ENCODE measurements around the gene MRPL14. TPM values are rescaled to one million over a fixed set of nuclear protein-coding genes. Genes with fewer than 3 reads are reported as not detected.
"Not testable (repeated sequence)": the region's sequence is repeated elsewhere in the genome, so short reads cannot be mapped to it uniquely, and the experiment has no call there.

The MRPL14 gene
- total and polyA plus RNA-seq, 3 donors from 2014 or later = 47.6 to 86.5 (median 53.5) TPM

DNA sequence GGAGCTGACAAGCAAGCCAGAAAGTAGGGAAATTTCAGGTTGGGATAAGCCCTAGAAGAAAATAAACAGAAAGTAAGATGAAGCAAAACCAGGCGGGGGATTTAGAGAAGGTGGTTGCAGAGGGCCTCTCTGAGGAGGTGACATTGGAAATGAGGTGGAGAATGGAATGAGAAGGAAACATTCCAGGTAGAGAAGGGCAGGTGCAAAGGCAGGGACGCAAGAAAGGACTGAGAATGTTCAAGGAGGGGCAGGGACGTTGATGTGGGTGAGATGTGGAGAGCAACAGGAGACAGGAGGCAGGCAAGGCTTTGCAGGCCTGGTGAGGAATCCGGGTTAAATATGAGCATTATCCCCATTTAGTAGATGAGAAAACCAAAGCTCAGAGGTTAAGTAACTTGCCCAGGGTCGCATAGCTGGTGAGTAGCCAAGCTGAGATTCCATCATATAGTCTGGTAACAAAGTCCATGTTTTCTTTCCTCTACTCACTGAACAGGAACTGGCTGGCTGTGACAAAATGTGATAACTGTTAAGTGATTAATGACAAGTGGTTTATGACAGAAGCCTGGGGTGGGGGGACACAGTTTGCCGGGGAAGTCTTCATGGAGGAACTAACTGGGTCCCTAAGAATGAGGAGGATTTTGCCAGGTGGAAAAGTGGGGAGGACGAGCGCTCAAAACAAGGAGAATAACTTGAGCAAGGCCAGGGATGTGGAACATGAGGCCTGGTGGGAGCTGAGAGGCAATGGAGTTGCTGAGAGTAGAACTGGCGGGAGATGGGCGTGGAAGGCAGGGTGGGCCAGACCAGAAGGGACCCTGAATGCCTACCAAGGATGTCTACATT is 32.6 kb downstream of the MRPL14 start:
- no peaks in the 10 kb centered on the region for H3K36me3 ChIP-seq (ENCODE audit: low read depth, missing control alignments)
- H3K9me3 ChIP-seq = no peaks in the 10 kb centered on the region
- H3K4me3 ChIP-seq = no peak overlapping the region
- 84 to 86% methylated on average over 10 of the region's 10 CpGs for WGBS, 2 donors
- TF ChIP-seq, protein P1, sequence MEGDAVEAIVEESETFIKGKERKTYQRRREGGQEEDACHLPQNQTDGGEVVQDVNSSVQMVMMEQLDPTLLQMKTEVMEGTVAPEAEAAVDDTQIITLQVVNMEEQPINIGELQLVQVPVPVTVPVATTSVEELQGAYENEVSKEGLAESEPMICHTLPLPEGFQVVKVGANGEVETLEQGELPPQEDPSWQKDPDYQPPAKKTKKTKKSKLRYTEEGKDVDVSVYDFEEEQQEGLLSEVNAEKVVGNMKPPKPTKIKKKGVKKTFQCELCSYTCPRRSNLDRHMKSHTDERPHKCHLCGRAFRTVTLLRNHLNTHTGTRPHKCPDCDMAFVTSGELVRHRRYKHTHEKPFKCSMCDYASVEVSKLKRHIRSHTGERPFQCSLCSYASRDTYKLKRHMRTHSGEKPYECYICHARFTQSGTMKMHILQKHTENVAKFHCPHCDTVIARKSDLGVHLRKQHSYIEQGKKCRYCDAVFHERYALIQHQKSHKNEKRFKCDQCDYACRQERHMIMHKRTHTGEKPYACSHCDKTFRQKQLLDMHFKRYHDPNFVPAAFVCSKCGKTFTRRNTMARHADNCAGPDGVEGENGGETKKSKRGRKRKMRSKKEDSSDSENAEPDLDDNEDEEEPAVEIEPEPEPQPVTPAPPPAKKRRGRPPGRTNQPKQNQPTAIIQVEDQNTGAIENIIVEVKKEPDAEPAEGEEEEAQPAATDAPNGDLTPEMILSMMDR (IDR thresholded peaks at IDR 0.05) = no peak
- no peak for TF ChIP-seq POLR2A (IDR thresholded peaks at IDR 0.05)
- no peaks in the 10 kb centered on the region for H3K27me3 ChIP-seq
- no peaks in the 10 kb centered on the region for H3K4me1 ChIP-seq
- intact Hi-C loops (cut with DNase I; ENCODE audit: low total_unique reads) = loop anchor here (5.0 kb wide), 1 partner anchor 58 kb away; no protein-coding TSS in a partner anchor
- DNase-seq = no peak
- H3K27ac ChIP-seq = no peak overlapping the region

DNA sequence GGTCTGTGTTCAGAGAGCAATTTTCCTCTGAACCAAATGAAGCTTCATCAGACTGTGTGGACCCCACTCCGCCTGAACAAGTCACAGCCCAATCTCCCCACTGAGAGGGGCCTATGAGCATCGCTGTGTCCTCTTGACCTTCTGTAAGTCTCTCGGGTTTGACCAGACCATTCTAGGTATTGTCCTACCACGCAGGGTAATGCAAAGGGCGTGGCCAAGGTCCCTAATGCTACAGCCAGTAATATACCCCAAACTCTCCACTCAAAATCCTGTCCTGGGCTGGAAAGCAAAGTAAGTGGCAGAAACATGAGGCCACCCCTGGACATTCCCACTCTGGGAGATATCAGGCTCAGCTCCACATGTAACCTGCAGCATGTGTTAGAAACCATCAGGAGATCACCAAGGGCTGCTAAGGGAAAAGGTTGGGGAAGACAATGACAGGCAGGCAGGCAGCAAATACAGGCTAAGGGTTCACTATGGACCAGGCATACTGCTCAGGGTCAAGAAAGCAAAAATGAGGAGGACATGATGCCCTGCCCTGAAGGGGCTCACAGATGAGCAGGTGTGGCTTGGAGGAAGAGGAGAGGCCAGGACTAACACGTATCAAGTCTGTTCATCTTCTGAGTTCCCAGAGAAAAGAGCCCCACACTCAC is 33.4 kb downstream of the MRPL14 start:
- Histone ChIP-seq H3K4me3 (no peak overlapping the region), H3K4me1 (no peaks in the 10 kb centered on the region), H3K27me3 (no peaks in the 10 kb centered on the region), H3K9me3 (no peaks in the 10 kb centered on the region), H3K36me3 (ENCODE audit: low read depth, missing control alignments) (no peaks in the 10 kb centered on the region), H3K27ac (no peak overlapping the region)
- no peak for DNase-seq
- TF ChIP-seq POLR2A (IDR thresholded peaks at IDR 0.05) = no peak
- TF ChIP-seq, protein P1 (IDR thresholded peaks at IDR 0.05) = no peak
- intact Hi-C loops (cut with DNase I; ENCODE audit: low total_unique reads) = loop anchor here (5.0 kb wide), 1 partner anchor 58 kb away; no protein-coding TSS in a partner anchor
- 86 to 91% methylated on average over 6 of the region's 6 CpGs for WGBS, 2 donors

DNA sequence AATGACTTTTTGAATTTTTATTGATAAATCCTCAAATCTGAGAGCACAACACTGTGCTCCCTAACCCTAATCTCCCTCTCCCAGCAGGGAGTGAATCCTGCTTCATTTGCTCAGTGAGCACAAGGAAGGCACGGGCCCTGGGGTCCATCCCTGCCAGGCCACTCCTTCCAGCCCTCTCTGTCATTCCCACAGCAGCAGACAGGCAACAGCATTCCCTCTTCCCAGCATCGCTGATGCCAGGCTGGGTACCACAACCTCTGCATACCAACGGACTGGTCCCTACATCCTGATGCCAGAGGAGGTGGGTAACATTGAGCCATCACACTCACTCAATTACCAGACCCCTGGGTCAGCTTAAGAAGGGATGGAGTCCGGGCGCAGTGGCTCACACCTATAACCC is 34.2 kb downstream of the MRPL14 start:
- TF ChIP-seq, protein P1 (IDR thresholded peaks at IDR 0.05) = no peak
- no peak for TF ChIP-seq POLR2A (IDR thresholded peaks at IDR 0.05)
- DNase-seq = no peak
- H3K4me1 ChIP-seq = no peaks in the 10 kb centered on the region
- WGBS, 2 donors = 85 to 90% methylated on average over 3 to 5 of the region's 5 CpGs
- H3K9me3 ChIP-seq = no peaks in the 10 kb centered on the region
- H3K4me3 ChIP-seq = no peak overlapping the region
- no peaks in the 10 kb centered on the region for H3K27me3 ChIP-seq
- no peak overlapping the region for H3K27ac ChIP-seq
- H3K36me3 ChIP-seq (ENCODE audit: low read depth, missing control alignments) = no peaks in the 10 kb centered on the region
- intact Hi-C loops (cut with DNase I; ENCODE audit: low total_unique reads) = loop anchor here (5.0 kb wide), 1 partner anchor 59 kb away; no protein-coding TSS in a partner anchor

DNA sequence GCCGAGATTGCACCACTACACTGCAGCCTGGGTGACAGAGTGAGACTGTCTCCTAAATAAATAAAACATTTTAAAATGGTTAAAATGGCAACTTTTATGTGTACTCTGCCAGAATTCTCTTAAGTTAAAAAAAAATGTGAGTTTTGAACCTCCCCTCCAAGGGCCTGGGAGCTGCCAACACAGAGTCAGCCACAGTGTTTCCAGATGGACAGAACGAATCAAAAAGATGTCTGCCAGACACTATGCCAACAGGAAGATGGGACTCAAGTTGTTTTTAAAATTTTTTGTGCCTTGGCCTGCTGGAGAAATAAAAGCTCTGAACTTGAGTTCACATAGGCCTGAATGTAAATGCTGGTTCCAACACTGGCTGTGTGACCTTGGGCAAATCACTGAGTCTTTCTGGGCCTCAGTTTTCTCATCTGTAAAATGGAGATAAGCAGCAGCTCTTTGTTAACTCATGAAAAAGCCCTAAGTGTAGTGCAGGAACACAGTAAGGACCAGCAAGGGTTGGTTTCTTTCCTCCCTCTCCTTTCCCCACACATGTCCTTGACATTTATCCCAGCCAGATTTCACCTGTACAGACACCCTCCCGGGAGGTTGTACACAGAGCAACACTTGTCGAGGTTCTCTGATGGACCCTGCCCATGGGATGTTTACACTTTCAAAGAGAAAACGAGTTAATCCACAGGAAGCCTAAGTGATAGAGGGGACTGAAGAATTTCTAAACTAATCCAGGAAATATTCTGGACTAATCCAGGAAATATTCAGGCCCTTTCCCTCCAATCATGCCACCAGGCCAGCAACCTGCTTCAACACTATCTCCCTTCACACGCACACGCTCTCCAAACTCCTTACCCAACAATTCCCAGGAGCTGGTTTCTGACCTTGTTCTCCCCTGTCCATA is 35.0 kb downstream of the MRPL14 start:
- H3K4me3 ChIP-seq = no peak overlapping the region
- intact Hi-C loops (cut with DNase I; ENCODE audit: low total_unique reads) = loop anchor here (5.0 kb wide), 1 partner anchor 60 kb away; no protein-coding TSS in a partner anchor
- no peak for DNase-seq
- no peak overlapping the region for H3K27ac ChIP-seq
- H3K4me1 ChIP-seq = no peaks in the 10 kb centered on the region
- 73 to 77% methylated on average over 7 of the region's 7 CpGs for WGBS, 2 donors
- H3K9me3 ChIP-seq = no peaks in the 10 kb centered on the region
- TF ChIP-seq, protein P1 (IDR thresholded peaks at IDR 0.05) = no peak
- no peak for TF ChIP-seq POLR2A (IDR thresholded peaks at IDR 0.05)
- H3K36me3 ChIP-seq (ENCODE audit: low read depth, missing control alignments) = no peaks in the 10 kb centered on the region
- no peaks in the 10 kb centered on the region for H3K27me3 ChIP-seq

DNA sequence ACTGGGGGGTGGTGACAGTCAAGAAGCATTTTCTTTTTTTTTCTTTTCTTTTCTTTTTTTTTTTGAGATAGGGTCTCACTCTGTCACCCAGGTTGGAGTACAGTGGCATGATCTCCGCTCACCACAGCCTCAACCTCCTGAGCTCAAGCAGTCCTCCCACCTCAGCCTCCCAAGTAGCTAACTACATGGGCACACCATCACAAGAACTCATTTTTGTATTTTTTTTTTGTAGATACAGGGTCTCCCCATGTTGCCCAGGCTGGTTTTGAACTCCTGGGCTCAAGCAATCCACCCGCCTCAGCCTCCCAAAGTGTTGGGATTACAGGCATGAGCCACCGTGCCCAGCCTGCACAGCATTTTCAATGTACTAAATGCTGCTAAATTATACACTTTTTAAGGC is 35.9 kb downstream of the MRPL14 start:
- intact Hi-C loops (cut with DNase I; ENCODE audit: low total_unique reads) = loop anchor here (5.0 kb wide), 1 partner anchor 61 kb away; no protein-coding TSS in a partner anchor
- not testable (repeated sequence) for H3K27me3 ChIP-seq
- 92 to 97% methylated on average over 3 of the region's 3 CpGs for WGBS, 2 donors

More for the DNA sequence above, 35.9 kb downstream of the MRPL14 start:
- not testable (repeated sequence) for H3K36me3 ChIP-seq (ENCODE audit: low read depth, missing control alignments); H3K4me3 ChIP-seq; H3K27ac ChIP-seq; H3K9me3 ChIP-seq; DNase-seq; H3K4me1 ChIP-seq

All from testis (tissue), 3 donors.